H54 (cell line): ENCODE measurements around the gene CREM.

ENCODE experiments used
- DNase-seq: peaks from one replicate; pipeline ENCODE4 v3.0.0; 2011; ENCODE audit warnings: low spot score, mixed read lengths; ENCODE audit not compliant: insufficient read length
- FAIRE-seq: peaks from 3 replicates; lab custom pipeline; 2011; peaks lifted over from hg19 to GRCh38; lab: Jason Lieb, UNC
- POLR2A ChIP-seq: IDR thresholded peaks from 2 replicates; pipeline ENCODE4 v1.6.1; 2011; ENCODE audit warnings: low read depth, mild to moderate bottlenecking, low read length

The CREM gene

DNA sequence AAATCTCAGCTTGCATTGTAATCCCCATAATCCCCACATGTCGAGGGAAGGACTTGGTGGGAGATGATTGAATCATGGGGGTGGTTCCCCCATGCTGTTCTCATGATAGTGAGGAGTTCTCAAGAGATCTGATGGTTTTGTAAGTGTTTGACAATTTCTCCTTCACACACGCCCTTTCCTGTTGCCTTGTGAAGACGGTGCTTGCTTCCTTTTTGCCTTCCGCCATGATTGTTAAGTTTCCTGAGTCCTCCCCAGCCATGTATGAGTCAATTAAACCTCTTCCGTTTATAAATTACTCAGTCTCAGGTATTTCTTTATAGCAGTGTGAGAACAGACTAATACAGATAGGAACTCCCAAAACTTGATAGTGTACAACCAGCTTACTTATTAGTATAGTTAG, 98.6 kb downstream of the CREM start:
- no peak for TF ChIP-seq POLR2A
- DNase-seq = no peak
- no peak for FAIRE-seq

GRCh38 chr10:35226507-35226906, 99.9 kb downstream of the CREM start:
- FAIRE-seq (no peak), DNase-seq (no peak)
- no peak for TF ChIP-seq POLR2A

GRCh38 chr10:35228058-35228457, 101.4 kb downstream of the CREM start:
- FAIRE-seq (no peak), DNase-seq (no peak)
- no peak for TF ChIP-seq POLR2A

DNA sequence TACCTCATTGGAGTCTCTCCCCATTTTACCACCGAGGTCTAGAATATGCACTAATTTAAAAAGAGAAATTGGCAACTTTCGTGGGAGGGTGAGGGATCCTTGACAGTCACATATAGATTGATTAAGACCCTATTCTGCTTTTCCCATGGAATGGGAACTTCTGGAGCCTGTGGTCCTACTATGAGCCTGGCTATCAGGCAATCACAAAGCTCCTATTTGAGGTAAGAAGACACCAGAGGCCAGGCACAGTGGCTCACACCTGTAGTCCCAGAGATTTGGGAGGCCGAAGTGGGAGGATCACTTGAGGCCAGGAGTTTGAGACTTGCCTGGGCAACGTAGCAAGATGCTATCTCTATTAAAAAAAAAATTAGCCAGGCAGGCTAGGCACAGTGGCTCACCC, 105.0 kb downstream of the CREM start:
- no peak for DNase-seq
- FAIRE-seq = no peak
- no peak for TF ChIP-seq POLR2A

- TF ChIP-seq POLR2A = no peak
- no peak for DNase-seq
- no peak for FAIRE-seq
Measured at GRCh38 chr10:35232527-35232926, 105.9 kb downstream of the CREM start.

DNA sequence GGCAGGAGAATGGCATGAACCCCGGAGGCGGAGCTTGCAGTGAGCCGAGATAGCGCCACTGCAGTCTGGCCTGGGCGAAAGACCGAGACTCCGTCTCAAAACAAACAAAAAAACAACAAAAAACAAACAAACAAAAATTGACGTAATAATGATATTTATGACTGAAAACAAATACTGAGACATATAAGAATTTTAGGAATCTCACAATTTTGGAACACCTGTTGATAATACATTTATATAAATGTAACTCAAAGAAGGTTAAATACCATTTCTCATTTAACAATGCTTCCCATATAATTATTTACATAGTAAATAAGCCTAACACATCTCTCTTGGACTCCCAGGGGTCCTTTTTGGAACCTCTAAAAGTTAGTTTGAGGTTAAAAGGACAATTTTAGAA, 107.4 kb downstream of the CREM start:
- FAIRE-seq (no peak), DNase-seq (no peak)
- TF ChIP-seq POLR2A = no peak

DNA sequence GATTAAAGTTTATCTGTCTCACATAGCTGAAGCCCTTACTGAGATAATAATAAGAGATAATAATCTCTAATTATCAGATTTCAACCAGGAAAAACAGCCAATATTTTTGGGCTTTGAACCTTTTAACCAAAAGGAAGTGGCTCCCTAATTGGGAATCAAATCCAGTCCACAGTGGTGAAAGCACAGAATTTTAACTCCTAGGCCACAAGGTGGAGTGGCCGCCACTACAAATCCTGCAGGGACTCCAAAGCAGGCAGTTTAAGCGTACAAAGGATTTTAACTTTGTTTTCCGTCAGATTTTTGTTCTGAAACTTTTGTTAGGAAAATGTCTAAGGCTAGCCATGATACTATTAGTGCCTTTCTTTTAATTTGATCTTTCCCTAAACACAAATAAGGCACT, 110.1 kb downstream of the CREM start:
- TF ChIP-seq POLR2A = no peak
- FAIRE-seq = peak; percentile 27
- DNase-seq = no peak

DNA sequence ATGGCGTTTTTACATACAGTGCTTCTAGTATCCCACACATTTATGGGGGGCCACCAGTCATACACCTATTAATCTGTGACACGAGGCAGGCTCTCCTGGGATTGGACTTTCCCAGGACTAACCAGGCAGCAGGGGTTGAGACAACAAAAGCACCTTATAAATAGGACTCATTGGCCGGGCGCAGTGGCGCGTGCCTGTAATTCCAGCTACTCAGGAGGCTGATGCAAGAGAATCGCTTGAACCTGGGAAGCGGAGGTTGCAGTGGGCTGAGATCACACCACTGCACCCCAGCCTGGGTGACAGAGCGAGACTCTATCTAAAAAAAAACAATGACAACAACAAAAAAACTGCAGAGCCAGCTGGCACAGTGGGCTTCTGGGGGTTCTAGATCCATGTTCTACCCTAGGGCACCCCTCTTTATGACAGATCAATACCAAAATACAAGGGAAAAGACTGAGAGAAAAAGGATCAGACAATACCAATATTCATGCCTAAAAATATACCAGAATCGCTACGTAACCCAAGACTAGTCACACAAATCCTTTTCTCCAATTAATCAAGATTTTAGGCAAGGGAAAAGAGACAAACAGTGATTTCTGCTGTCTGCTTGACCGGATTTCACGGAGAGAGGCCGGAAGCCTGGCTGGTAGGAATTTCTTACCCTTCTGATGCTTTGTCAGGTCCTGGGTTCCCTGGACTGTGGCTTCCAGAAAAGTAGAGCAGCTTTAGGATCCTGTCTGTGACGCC, 111.3 kb downstream of the CREM start:
- DNase-seq (no peak), FAIRE-seq (no peak)
- no peak for TF ChIP-seq POLR2A

DNA sequence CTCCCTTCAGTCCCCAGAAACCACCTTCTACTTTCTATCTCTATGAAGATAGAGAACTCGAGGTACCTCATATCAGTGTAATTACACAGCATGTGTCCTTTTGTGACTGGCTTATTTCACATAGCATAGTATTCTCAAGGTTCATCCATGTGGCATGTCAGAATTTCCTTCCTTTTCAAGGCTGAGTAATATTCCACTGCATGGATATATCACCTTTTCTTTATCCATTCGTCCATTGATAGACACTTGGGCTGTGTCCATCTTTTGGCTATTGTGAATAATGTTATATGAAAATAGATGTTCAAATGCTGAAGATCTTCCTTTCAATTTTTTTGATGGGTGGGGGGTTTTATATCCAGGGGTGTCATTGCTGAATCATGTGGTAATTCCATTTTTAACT, 117.9 kb downstream of the CREM start:
- TF ChIP-seq POLR2A = no peak
- DNase-seq = no peak
- FAIRE-seq = no peak

- DNase-seq (no peak), FAIRE-seq (no peak)
- no peak for TF ChIP-seq POLR2A
Measured at GRCh38 chr10:35246770-35247343, 120.2 kb downstream of the CREM start.

- FAIRE-seq (no peak), DNase-seq (no peak)
- no peak for TF ChIP-seq POLR2A
Measured at GRCh38 chr10:35251373-35252100, 124.9 kb downstream of the CREM start.

DNA sequence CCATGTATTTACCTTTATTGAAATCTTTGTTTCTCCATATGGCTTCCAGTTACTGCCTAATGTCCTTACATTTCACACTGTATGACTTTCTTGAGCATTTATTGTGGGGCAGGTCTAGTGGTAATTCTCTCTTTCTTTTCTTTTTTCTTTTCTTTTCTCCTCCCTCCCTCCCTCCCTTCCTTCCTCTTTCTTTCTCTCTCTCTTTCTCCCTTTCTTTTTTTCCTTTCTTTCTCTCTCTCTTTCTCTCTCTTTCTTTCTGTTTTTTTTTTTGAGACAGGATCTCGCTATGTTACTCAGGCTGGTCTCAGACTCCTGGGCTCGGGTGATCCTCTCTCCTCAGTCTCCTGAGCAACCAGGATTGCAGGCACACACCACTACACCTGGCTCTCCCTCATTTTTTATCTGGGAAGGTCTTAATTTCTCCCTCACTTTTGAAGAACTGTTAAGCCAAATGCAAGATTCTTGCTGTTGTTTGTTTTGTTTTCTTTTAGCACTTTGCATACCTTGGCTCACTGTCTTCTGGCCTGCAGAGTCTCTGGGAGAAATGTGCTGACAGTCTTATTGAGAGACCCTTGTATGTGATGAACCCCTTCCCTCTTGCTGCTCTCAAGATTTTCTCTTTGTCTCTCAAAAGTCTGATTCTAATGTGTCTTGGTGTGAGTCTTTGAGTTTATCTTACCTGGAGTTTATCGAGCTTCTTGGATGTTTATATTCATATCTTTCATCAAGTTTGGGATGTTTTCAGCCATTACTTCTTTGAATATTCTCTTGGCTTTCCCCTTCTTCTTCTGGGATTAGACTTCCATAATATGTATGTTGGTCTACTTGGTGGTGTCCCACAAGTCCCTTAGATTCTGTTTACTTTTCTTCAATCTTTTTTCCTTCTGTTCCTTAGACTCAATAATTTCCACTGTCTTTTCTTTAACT, 130.7 kb downstream of the CREM start:
- FAIRE-seq (no peak), DNase-seq (no peak)
- no peak for TF ChIP-seq POLR2A

- no peak for TF ChIP-seq POLR2A
- peak; percentile 79 for DNase-seq
- FAIRE-seq = peak; percentile 95
Measured at GRCh38 chr10:35259769-35260397, 133.2 kb downstream of the CREM start.
